H1 (cell line): ENCODE results near the gene METTL21C. TPM values are rescaled to one million over a fixed set of nuclear protein-coding genes. Genes with fewer than 3 reads are reported as not detected.

Experiments used
- CTCF ChIA-PET: fragments of 300-600 bp; sonication (Branson Sonifier 250); formaldehyde crosslinking; loops from one replicate; lab custom pipeline; 2021; ENCODE audit not compliant: partially characterized antibody; lab: Charles Lee
- POLR2A ChIA-PET: fragments of 300-600 bp; sonication (Branson Sonifier 250); formaldehyde crosslinking; loops from one replicate; lab custom pipeline; 2021; ENCODE audit warnings: inconsistent platforms; ENCODE audit not compliant: partially characterized antibody; lab: Charles Lee
- DNase-seq, 2 experiments: peaks; one replicate each; pipeline versions ENCODE4 v3.0.0 to v3.0.0-alpha.2; 2010 to 2022; ENCODE audit warnings: low spot score in 2 of 2, low read depth in 1 of 2, mixed read lengths in 1 of 2
- FAIRE-seq: peaks from 2 replicates; lab custom pipeline; 2011; peaks lifted over from hg19 to GRCh38; lab: Jason Lieb, UNC
- H2AFZ ChIP-seq: 2 replicates; pipeline ENCODE4 v1.8.1; 2012; ENCODE audit warnings: low read length, inconsistent platforms
- H2AK5ac ChIP-seq: 2 replicates; pipeline ENCODE4 v1.6.1; 2013; ENCODE audit warnings: low read depth, low read length
- H2BK120ac ChIP-seq: replicated peaks from 2 replicates; pipeline ENCODE3; 2013; ENCODE audit warnings: low read depth, low read length, inconsistent platforms
- H2BK12ac ChIP-seq: 2 replicates; pipeline ENCODE4 v1.6.1; 2013; ENCODE audit warnings: low read depth, low read length
- H2BK15ac ChIP-seq: 2 replicates; pipeline ENCODE4 v1.6.1; 2013; ENCODE audit warnings: low read length
- H2BK20ac ChIP-seq: 2 replicates; pipeline ENCODE4 v1.6.1; 2013; ENCODE audit warnings: low read length
- H2BK5ac ChIP-seq: 2 replicates; pipeline ENCODE4 v1.6.1; 2013; ENCODE audit warnings: low read depth, low read length
- H3K14ac ChIP-seq: 2 replicates; pipeline ENCODE4 v1.6.1; 2013; ENCODE audit warnings: inconsistent platforms; ENCODE audit not compliant: insufficient read length
- H3K18ac ChIP-seq: 2 replicates; pipeline ENCODE4 v1.6.1; 2013; ENCODE audit warnings: low read length; ENCODE audit errors: extremely low read depth
- H3K23ac ChIP-seq: 2 replicates; pipeline ENCODE4 v1.6.1; 2013; ENCODE audit warnings: inconsistent platforms; ENCODE audit not compliant: insufficient read length
- H3K23me2 ChIP-seq: 2 replicates; pipeline ENCODE4 v1.6.1; 2013; ENCODE audit warnings: low read depth, low read length
- H3K27ac ChIP-seq: 2 replicates; pipeline ENCODE4 v1.6.1; 2011; ENCODE audit warnings: low read depth, low read length, inconsistent platforms
- H3K27me3 ChIP-seq, 4 experiments: replicated peaks in 1 of 4; 1 replicate in 1 of 4; 2 replicates in 3 of 4; pipeline versions ENCODE4 v1.6.1 to v1.8.1; 2011 to 2013; ENCODE audit warnings: low read length in 3 of 4, mild to moderate bottlenecking in 3 of 4, inconsistent platforms in 2 of 4, mixed read lengths in 2 of 4, moderate library complexity in 1 of 4; ENCODE audit not compliant: control insufficient read depth in 3 of 4, insufficient read depth in 3 of 4; ENCODE audit errors: extremely low read depth in 1 of 4
- H3K36me3 ChIP-seq, 4 experiments: 2 replicates each; pipeline versions ENCODE4 v1.6.1 to v1.8.1; 2011 to 2013; ENCODE audit warnings: mild to moderate bottlenecking in 4 of 4, low read length in 3 of 4, moderate library complexity in 2 of 4, control low read depth in 1 of 4, inconsistent platforms in 1 of 4; ENCODE audit not compliant: insufficient read depth in 4 of 4, control insufficient read depth in 2 of 4
- H3K4ac ChIP-seq: replicated peaks from 2 replicates; pipeline ENCODE3; 2013; ENCODE audit warnings: low read length, low read depth, mixed read lengths, inconsistent platforms; ENCODE audit not compliant: insufficient read length
- H3K4me1 ChIP-seq, 4 experiments: replicated peaks in 1 of 4; 1 replicate in 1 of 4; 2 replicates in 3 of 4; pipeline versions ENCODE4 v1.6.1 to v1.8.1; 2011 to 2013; ENCODE audit warnings: low read length in 3 of 4, inconsistent platforms in 2 of 4, mixed read lengths in 1 of 4; ENCODE audit not compliant: insufficient read depth in 4 of 4, control insufficient read depth in 3 of 4
- H3K4me2 ChIP-seq, 2 experiments: 2 replicates each; pipeline versions ENCODE4 v1.6.1 to v1.8.1; 2011 to 2013; ENCODE audit warnings: low read depth in 2 of 2, low read length in 2 of 2, control low read depth in 1 of 2, inconsistent platforms in 1 of 2, mild to moderate bottlenecking in 1 of 2; ENCODE audit not compliant: insufficient read depth in 1 of 2
- H3K4me3 ChIP-seq, 4 experiments: fragments of 200-600, 300-600 bp in 1 of 4; sonication (generic), shearing (Covaris generic), sonication (Bioruptor Twin) in 1 of 4; 2 replicates each; pipeline versions ENCODE4 v1.5.1 to v1.8.1; 2011 to 2016; ENCODE audit warnings: low read length in 4 of 4, low read depth in 3 of 4, control low read depth in 2 of 4, inconsistent platforms in 2 of 4, mild to moderate bottlenecking in 2 of 4, mixed read lengths in 1 of 4, moderate library complexity in 1 of 4; ENCODE audit not compliant: insufficient read depth in 2 of 4; ENCODE audit errors: extremely low read depth in 1 of 4
- H3K56ac ChIP-seq: replicated peaks from 2 replicates; pipeline ENCODE3; 2013; ENCODE audit warnings: low read depth, mild to moderate bottlenecking, mixed read lengths, low read length, inconsistent platforms; ENCODE audit not compliant: insufficient read length
- H3K79me1 ChIP-seq: 2 replicates; pipeline ENCODE4 v1.6.1; 2013; ENCODE audit warnings: low read depth, low read length, control low read depth
- H3K79me2 ChIP-seq, 2 experiments: 2 replicates each; pipeline versions ENCODE4 v1.6.1 to v1.8.1; 2012 to 2013; ENCODE audit warnings: low read length in 2 of 2, mild to moderate bottlenecking in 2 of 2, inconsistent platforms in 1 of 2; ENCODE audit not compliant: insufficient read depth in 2 of 2, control insufficient read depth in 1 of 2
- H3K9ac ChIP-seq, 4 experiments: replicated peaks in 1 of 4; 1 replicate in 1 of 4; 2 replicates in 3 of 4; pipeline versions ENCODE4 v1.6.1 to v1.8.1; 2011 to 2013; ENCODE audit warnings: low read depth in 3 of 4, low read length in 3 of 4, control low read depth in 2 of 4, mild to moderate bottlenecking in 2 of 4, moderate library complexity in 2 of 4, inconsistent platforms in 1 of 4; ENCODE audit errors: extremely low read depth in 1 of 4
- H3K9me3 ChIP-seq, 2 experiments: 2 replicates each; pipeline versions ENCODE4 v1.6.1 to v1.8.1; 2012 to 2013; ENCODE audit warnings: mild to moderate bottlenecking in 2 of 2, moderate library complexity in 2 of 2, control low read depth in 1 of 2, inconsistent platforms in 1 of 2, low read depth in 1 of 2, low read length in 1 of 2, mixed read lengths in 1 of 2; ENCODE audit not compliant: insufficient read depth in 2 of 2
- H4K20me1 ChIP-seq, 2 experiments: replicated peaks in 1 of 2; 2 replicates each; pipeline versions ENCODE3 to v1.8.1; 2011 to 2013; ENCODE audit warnings: inconsistent platforms in 2 of 2, low read length in 2 of 2, mild to moderate bottlenecking in 1 of 2; ENCODE audit not compliant: insufficient read depth in 2 of 2, control insufficient read depth in 1 of 2
- H4K5ac ChIP-seq: 2 replicates; pipeline ENCODE4 v1.6.1; 2013; ENCODE audit warnings: low read length, low read depth, mixed read lengths, inconsistent platforms; ENCODE audit not compliant: insufficient read length
- H4K8ac ChIP-seq: 2 replicates; pipeline ENCODE4 v1.8.0; 2013; ENCODE audit warnings: mild to moderate bottlenecking, moderate library complexity, low read length, inconsistent platforms; ENCODE audit not compliant: insufficient read depth; ENCODE audit errors: extremely low read depth
- H4K91ac ChIP-seq: replicated peaks from 2 replicates; pipeline ENCODE3; 2013; ENCODE audit warnings: low read length, mixed read lengths, inconsistent platforms; ENCODE audit not compliant: insufficient read length
- CTBP2 ChIP-seq: IDR thresholded peaks from 2 replicates; pipeline ENCODE4 v1.7.0; 2011; ENCODE audit warnings: borderline replicate concordance, mild to moderate bottlenecking, moderate library complexity, mixed read lengths, low read length; ENCODE audit not compliant: insufficient read depth, insufficient read length
- MAFK ChIP-seq: IDR thresholded peaks from 2 replicates; pipeline ENCODE4 v1.6.1; 2012; ENCODE audit warnings: low read depth, mild to moderate bottlenecking, improper control_type of control experiment, low read length
- SAP30 ChIP-seq: fragments of 300-600 bp; sonication (generic); IDR thresholded peaks from 2 replicates; pipeline ENCODE4 v1.7.1; 2012; ENCODE audit warnings: low read length, moderate library complexity, mild to moderate bottlenecking, inconsistent platforms; ENCODE audit not compliant: insufficient read depth, insufficient replicate concordance
- SP4 ChIP-seq: IDR thresholded peaks from 2 replicates; pipeline ENCODE4 v1.6.1; 2012; ENCODE audit warnings: low read length, inconsistent platforms
- TBP ChIP-seq: IDR thresholded peaks from 2 replicates; pipeline ENCODE4 v1.6.1; 2011; ENCODE audit warnings: low read depth, low read length, improper control_type of control experiment
- WGBS, 2 experiments: shearing (Covaris generic) in 1 of 2; methylation state at CpG; one replicate each; pipeline versions ENCODE4 v1.1.6 to v1.1.7; 2013 to 2015; ENCODE audit warnings: low lambda C conversion rate in 2 of 2, mixed read lengths in 2 of 2, inconsistent platforms in 1 of 2, low coverage in 1 of 2, missing lambda C conversion rate in 1 of 2; ENCODE audit not compliant: insufficient replicate concordance in 2 of 2, insufficient coverage in 1 of 2, insufficient read length in 1 of 2; ENCODE audit errors: extremely low coverage in 1 of 2, missing lambda C conversion rate in 1 of 2; 5-methylcytosine and 5-hydroxymethylcytosine counted together
- polyA plus RNA-seq, 7 experiments: library from polyadenylated mRNA; depleted of rRNA in 3 of 7; stranded (reverse) in 5 of 7; unstranded in 2 of 7; fragments of >200 nt in 5 of 7; fragments of 200-250 nt in 2 of 7; gene quantifications; 1 replicate in 5 of 7; 2 replicates in 1 of 7; 4 replicates in 1 of 7; pipeline versions ENCODE4 v1.2.1 to v1.2.3, GENCODE V29; 2011 to 2013; ENCODE audit warnings: missing spikeins in 2 of 7, mixed read lengths in 2 of 7
- total RNA-seq: library from RNA; stranded (reverse); fragmentation: NEBNext Ultra II Directional; extraction: Animal tissue kit (Norgen Biotek cat#: 25700); gene quantifications from 2 replicates; pipeline ENCODE4 v1.2.1, GENCODE V29; 2021
- TF ChIP-seq, protein P1 (sequence below): IDR thresholded peaks from 2 replicates; pipeline ENCODE4 v1.6.1; 2011; ENCODE audit warnings: low read length, improper control_type of control experiment
- TF ChIP-seq, protein P2 (sequence below), 3 experiments: IDR thresholded peaks; 1 replicate in 2 of 3; 2 replicates in 1 of 3; pipeline versions ENCODE4 v1.5.1 to v1.6.1; 2011; ENCODE audit warnings: low read length in 3 of 3, mild to moderate bottlenecking in 3 of 3, inconsistent platforms in 2 of 3, low read depth in 1 of 3, moderate library complexity in 1 of 3; ENCODE audit not compliant: insufficient read depth in 1 of 3; ENCODE audit errors: control extremely low read depth in 1 of 3
- TF ChIP-seq, protein P3 (sequence below): IDR thresholded peaks from 2 replicates; pipeline ENCODE4 v1.6.1; 2012; ENCODE audit warnings: low read length, inconsistent platforms

Gene METTL21C
- total and polyA plus RNA-seq, 2 of the 8 experiments (the other 6 are each of a cell fraction or from before 2014, with no cell fraction given) = not detected

DNA sequence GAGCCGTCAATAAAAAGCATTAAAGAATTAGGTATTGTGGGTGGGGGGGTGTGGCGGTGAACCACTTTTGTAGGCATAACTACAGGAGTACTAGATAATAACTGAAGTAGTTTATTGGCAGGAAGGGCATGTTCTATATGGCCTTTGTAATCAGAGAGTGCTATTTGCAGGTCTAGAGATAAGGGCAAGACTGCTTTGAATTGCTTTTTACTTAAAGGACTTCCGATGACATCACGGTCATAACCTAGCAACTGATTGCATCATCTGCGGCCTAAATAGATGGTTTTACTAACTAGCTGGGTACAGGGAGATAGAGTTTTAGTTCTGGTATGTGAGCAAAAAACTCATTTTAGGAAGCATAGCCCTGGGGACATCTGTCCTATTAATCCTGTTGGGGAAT is 24.7 kb downstream of the METTL21C start:
- no peak overlapping the region for H2BK20ac ChIP-seq
- no peak overlapping the region for H3K18ac ChIP-seq
- no peak overlapping the region for H2AK5ac ChIP-seq
- DNase-seq = no peak
- no peak overlapping the region for H2BK120ac ChIP-seq
- no peak overlapping the region for H2BK12ac ChIP-seq
- POLR2A ChIA-PET = no interaction called here
- no peak overlapping the region for H2AFZ ChIP-seq
- peaks cover 14 to 69% (median 39%) of the 10 kb centered on the region in 4 experiments for H3K36me3 ChIP-seq
- no peak for FAIRE-seq
- 77% methylated on average over 5 of the region's 5 CpGs; no CpG with 5 or more reads in 1 of the 2 experiments for WGBS, 2 experiments
- H4K91ac ChIP-seq = no peak overlapping the region
- no peak overlapping the region for H3K4me2 ChIP-seq
- H3K79me1 ChIP-seq = no peaks in the 10 kb centered on the region
- no peak overlapping the region for H3K23ac ChIP-seq
- H4K20me1 ChIP-seq = no peaks in the 10 kb centered on the region
- H4K5ac ChIP-seq = no peak overlapping the region
- H3K23me2 ChIP-seq = no peaks in the 10 kb centered on the region
- H2BK5ac ChIP-seq = no peak overlapping the region
- H3K4ac ChIP-seq = no peak overlapping the region
- H3K4me1 ChIP-seq = no peaks in the 10 kb centered on the region
- no peak overlapping the region for H3K9ac ChIP-seq
- H3K27me3 ChIP-seq = no peaks in the 10 kb centered on the region
- H4K8ac ChIP-seq = no peak overlapping the region
- no peak overlapping the region for H3K14ac ChIP-seq
- no peak overlapping the region for H2BK15ac ChIP-seq
- no peaks in the 10 kb centered on the region for H3K79me2 ChIP-seq
- no peak overlapping the region for H3K27ac ChIP-seq
- H3K56ac ChIP-seq = no peak overlapping the region
- H3K4me3 ChIP-seq = no peak overlapping the region
- CTCF ChIA-PET = interaction anchor here (1.4 kb wide), 1 partner anchor 12 kb away, joined by 4 read pairs; no protein-coding TSS in a partner anchor
- peaks cover 16 to 18% of the 10 kb centered on the region in 2 experiments for H3K9me3 ChIP-seq
- TF ChIP-seq TBP (no peak), SAP30 (no peak), SP4 (no peak), CTBP2 (no peak), MAFK (no peak)
- TF ChIP-seq, protein P1, sequence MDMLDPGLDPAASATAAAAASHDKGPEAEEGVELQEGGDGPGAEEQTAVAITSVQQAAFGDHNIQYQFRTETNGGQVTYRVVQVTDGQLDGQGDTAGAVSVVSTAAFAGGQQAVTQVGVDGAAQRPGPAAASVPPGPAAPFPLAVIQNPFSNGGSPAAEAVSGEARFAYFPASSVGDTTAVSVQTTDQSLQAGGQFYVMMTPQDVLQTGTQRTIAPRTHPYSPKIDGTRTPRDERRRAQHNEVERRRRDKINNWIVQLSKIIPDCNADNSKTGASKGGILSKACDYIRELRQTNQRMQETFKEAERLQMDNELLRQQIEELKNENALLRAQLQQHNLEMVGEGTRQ = no peak
- TF ChIP-seq, protein P2, sequence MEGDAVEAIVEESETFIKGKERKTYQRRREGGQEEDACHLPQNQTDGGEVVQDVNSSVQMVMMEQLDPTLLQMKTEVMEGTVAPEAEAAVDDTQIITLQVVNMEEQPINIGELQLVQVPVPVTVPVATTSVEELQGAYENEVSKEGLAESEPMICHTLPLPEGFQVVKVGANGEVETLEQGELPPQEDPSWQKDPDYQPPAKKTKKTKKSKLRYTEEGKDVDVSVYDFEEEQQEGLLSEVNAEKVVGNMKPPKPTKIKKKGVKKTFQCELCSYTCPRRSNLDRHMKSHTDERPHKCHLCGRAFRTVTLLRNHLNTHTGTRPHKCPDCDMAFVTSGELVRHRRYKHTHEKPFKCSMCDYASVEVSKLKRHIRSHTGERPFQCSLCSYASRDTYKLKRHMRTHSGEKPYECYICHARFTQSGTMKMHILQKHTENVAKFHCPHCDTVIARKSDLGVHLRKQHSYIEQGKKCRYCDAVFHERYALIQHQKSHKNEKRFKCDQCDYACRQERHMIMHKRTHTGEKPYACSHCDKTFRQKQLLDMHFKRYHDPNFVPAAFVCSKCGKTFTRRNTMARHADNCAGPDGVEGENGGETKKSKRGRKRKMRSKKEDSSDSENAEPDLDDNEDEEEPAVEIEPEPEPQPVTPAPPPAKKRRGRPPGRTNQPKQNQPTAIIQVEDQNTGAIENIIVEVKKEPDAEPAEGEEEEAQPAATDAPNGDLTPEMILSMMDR (IDR thresholded peaks at IDR 0.05; ENCODE audit: control extremely low read depth in 1 of 3, insufficient read depth in 1 of 3, low read depth in 1 of 3, low read length in 3 of 3) = no peak
- TF ChIP-seq, protein P3, sequence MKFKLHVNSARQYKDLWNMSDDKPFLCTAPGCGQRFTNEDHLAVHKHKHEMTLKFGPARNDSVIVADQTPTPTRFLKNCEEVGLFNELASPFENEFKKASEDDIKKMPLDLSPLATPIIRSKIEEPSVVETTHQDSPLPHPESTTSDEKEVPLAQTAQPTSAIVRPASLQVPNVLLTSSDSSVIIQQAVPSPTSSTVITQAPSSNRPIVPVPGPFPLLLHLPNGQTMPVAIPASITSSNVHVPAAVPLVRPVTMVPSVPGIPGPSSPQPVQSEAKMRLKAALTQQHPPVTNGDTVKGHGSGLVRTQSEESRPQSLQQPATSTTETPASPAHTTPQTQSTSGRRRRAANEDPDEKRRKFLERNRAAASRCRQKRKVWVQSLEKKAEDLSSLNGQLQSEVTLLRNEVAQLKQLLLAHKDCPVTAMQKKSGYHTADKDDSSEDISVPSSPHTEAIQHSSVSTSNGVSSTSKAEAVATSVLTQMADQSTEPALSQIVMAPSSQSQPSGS = no peak
